T1000 (cell line): ENCODE results near the gene MS4A18.

ENCODE experiments used
- DNase-seq: peaks from one replicate; lab custom pipeline; 2025; ENCODE audit warnings: mixed read lengths; lab: John Stamatoyannopoulos, UW

Gene MS4A18

DNA sequence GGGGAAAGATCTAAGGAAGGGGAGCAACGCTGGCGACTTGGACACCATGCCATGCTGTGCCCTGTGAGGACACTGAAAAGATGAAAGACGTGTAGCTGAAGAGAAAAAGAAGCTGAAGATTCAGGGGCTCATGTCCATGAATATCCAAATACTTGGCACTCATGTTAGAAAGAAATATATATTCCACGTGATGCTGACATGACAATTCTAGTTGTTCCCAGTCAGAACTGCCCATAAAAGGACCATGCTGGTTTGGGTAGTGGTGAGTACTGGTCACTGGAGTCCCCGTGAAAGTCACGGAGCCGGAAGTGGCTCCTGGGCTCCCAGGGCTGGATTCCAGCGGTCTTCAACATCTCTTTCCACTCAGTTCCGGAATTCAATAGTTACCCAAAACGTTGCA, 42.0 kb downstream of the MS4A18 start:
- DNase-seq, result no peak

DNA sequence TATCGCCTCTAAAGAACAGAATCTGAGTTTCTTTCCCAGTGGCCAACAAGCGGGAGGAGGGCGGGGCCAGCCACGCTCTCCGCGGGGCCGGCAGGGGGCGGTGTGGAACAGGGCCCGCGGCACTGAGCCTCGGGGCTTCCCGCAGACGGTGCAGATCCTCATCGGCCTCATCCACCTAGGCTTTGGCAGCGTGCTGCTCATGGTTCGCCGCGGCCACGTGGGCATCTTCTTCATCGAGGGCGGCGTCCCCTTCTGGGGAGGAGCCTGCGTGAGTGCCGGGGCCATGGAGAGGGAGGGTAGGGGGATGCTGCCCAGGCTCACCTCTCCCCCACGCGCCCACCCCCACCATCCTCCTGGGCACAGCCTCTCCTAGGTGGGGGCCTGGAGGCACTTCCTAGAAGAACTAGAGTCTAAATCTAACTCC, 42.9 kb downstream of the MS4A18 start:
- no peak for DNase-seq

DNA sequence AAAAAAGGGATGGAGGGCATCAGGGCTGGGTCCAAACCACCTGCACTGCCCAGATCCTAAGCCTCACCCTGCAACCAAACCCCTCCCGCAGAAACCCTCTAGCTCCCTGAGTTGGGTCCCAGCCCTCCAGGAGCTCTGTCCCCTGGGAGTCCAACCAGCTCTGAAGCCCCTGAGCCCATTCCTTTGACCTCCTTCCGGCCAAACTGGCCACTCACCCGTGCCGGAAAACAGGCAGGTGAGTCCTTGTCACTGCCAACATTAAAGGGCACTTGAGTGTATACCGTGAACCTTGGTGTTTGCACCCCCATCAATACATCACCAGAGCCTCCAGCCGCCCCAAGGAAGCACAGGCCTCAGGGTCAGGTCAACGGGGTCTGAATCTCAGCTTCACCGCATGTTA, 43.7 kb downstream of the MS4A18 start:
- DNase-seq, result no peak

DNA sequence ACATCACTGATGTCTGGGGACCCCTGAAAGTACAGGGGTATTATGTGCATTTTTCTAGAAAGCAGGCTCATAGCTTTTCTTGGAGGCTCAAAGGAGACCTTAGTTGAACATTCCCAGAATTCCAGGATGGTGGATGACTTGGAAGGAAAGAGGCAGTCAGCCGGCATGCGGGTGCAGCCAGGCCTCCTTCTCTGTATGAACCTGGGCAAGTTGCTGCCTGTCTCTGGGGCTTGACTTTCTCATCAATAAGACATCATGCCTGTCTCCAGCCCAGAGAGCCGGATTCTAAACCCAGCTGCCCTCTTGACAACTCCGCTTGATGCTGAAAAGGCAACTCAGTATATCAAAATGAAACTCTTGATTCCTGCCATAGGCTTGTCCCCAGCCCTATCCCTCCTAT, 44.8 kb downstream of the MS4A18 start:
- no peak for DNase-seq

DNA sequence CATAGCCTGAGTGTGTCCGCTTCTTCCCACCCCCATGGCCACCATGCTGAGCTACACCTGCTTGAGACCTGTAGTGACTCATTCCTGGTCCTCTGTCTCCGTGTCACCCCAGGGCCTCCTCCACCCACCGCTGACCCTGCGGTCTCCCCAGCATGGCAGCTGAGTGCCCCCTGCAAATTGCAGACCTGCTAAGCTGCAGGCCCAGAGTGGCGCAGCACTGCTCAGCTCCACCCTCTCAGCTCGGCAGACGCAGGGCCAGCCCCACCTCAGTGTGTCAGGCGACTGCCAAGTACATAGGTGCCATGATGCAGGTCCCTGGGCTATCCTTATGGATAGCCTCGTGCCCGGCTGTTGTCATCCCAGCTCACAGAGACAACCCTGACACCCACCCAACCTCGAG, 45.3 kb downstream of the MS4A18 start:
- no peak for DNase-seq

DNA sequence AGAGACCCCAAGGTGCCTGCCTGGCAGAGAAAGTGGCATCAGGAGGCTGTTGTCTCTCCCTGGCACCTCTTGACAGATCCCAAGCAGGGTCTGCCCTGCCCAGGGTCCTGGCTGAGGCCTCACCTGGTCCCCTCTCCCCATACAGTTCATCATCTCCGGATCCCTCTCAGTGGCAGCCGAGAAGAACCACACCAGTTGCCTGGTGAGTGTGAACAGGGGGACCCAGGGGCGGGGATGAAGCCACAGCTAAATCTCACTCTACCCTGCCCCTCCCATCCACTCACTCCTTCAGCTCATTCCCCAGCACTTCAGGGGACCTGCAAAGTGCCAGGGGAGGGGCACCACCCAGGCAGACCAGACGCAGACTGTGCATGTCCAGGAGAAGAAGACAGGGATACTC, 46.6 kb downstream of the MS4A18 start:
- no peak for DNase-seq

DNA sequence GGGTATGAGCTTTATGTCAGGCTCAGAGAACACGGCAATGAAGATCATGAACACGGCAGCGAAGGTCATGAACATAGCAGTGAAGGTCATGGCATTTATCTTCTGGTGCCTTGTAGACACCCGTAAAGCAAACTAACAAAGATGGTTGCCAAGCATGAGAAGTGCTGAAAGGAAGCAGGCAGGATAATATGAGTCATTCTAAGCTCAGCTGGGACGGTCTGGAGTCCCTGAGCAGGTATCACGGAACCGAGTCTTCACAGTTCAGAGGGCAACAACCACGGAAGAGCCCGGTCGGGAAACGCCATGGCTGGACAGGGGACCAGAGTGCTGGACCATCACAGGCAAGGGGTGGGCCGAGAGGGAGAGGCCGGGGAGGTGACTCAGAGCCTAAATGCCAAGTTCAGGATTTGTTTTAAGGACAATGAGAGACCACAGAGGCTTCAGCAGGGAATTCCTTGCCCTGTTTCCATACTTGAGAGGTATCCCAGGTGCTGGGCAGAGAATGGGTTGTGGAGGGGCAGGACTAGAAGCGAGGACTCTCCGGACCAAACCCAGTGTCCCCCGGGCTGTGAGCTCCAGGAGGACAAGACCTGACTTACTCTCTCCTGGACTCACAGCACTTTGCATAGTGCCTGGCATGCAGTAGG, 47.5 kb downstream of the MS4A18 start:
- DNase-seq, result no peak

DNA sequence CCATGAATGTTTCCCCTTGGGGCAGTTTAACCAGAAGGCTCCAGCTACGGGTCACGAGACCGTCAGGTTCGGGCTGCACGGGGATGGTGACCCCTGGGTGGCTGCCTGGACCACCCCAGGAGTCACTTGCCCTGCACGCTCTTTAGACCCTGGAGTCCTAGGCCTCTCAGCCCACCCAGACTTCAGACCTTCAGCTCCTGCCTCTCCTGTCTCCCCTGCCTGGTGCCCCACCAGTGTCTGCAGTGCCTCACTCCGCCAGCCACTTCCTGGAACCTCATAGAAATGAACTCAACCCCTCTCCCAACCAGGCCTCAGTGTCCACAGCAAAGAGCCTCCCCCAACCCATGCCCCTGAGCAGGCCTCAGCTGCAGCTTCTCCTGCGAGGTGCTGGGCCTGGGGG, 48.1 kb downstream of the MS4A18 start:
- no peak for DNase-seq

DNA sequence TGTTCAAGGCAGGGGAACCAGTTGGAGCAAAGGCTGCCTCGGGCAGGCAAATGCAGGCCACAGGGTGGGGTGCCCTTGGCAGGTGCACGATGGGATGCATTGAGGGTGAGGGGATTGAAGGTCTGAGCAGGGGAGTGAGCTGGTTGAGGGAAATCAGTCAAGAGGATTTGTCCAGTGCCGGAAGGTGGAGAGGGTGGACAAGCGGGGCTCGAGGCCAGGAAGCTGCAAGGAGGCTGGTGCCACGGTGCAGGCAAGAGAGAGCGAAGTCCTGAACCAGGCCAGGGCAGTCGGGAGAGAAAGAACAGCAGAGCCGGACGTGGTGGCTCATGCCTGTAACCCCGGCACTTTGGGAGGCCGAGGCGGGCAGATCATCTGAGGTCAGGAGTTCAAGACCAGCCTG, 50.2 kb downstream of the MS4A18 start:
- DNase-seq, result no peak

DNA sequence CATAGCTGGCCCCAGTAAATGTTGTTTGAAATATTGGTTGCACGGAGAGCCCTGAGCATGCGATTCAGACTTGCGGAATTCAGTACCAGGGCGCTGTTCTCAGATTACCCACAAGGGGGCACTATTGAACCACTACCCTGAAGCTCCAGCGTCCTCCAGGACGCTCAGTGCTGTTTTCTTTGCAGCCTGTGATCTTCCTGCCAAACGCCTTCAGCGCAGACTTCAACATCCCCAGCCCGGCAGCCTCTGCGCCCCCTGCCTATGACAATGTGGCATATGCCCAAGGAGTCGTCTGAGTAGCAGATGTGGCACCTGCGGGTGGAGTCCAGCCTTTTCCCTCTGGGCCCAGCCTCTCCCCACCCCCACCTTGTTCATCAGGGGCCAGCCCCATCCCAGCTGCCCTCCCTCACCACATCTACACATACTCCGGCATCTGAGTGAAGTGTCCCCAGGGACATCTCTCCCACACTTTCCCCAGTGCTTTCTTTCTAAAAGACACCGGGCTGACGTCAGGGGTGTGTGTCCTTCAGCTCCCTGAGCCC, 51.0 kb downstream of the MS4A18 start:
- peak; percentile 62 for DNase-seq

DNA sequence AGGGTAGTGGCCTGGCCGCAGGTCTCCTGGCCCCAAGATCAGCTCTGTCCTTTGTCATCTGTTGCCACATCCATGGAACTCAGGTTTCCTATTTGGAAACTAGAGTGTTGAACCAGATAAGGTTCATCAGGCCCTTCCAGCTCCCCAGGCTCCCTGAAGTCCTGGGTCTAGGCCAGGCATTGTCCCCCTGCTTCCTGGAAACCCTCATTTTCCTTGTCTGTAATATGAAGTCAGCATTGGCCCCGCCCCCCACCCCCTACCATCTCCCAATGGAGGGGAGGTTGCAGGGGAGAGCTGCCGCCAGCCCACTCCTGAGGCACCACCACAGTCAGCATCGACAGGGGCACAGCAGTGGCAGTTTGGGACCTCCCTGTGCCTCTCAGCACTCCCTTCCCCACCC, 51.6 kb downstream of the MS4A18 start:
- DNase-seq, result no peak

DNA sequence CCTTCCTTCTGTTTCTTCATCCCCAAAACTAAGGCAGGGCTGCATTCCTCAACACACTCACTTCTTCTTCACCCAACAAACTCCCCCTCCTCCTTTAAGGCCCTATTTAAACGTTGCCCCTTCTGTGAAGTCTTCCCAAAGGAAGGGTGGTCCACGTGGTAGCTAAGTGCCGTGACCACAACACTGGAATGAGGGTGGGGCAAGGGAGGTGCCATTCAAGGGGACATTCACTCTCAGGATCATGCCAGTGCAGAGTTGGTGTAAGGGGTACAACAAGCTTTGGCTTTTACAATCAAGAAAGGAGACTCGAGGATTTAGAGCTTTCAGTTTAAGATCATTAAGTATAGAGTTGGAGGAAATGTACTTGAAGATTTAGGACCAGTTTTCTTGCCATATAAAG, 52.6 kb downstream of the MS4A18 start:
- no peak for DNase-seq

DNA sequence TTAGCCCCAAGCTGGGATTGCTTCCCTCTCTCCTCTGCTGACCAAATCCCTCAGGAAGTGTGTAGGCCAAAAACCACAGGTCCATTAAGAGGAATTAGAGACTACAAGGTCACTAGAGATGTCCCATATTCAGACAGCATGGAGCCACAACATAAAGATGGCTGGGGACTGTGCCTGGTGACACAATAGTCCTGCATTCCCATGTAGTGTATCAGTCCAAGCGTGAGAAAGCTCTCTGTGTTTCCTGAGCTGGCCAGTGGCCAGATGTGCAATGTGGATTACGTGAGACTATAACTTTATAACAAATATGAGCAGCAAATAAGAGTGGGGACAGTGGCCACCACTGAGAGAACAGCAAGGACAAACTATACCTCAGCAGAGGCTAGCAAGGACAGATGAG, 53.1 kb downstream of the MS4A18 start:
- DNase-seq, result peak; percentile 5

DNA sequence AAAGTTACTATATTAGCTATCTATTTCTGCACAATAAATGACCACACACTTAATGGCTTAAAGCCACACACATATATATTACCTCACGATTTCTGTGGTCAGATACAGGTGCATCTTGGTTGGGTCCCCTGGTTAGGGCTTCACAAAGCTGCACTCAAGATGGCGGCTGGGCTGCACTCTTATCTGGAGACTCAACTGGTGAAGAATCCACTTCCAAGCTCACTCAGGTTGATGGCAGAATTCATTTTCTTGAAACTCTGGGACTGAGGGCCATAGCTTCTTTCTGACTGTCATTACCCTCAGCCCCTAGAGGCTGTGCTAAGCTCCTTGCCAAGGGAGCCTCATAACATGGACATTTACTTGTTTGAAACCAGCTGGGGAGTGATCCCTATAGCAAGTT, 55.5 kb downstream of the MS4A18 start:
- no peak for DNase-seq

DNA sequence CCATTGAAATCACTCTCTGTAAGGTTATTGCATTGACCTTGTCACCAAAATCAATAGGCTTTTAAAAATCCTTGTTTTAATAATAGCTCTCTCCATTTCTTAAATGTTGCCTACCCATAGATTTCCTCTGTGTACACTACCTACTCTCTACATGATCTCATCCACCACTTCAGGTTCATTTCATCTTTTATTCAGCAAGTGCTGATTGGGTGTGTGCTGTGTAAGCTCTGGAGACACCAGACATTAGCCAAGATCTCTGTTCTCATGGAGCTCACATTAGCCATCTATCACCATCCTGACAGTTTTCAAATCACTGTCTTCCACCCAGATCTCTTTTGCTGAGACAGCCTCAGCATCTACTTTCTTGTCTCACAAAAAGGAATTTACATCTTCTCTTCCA, 56.3 kb downstream of the MS4A18 start:
- DNase-seq, result no peak

DNA sequence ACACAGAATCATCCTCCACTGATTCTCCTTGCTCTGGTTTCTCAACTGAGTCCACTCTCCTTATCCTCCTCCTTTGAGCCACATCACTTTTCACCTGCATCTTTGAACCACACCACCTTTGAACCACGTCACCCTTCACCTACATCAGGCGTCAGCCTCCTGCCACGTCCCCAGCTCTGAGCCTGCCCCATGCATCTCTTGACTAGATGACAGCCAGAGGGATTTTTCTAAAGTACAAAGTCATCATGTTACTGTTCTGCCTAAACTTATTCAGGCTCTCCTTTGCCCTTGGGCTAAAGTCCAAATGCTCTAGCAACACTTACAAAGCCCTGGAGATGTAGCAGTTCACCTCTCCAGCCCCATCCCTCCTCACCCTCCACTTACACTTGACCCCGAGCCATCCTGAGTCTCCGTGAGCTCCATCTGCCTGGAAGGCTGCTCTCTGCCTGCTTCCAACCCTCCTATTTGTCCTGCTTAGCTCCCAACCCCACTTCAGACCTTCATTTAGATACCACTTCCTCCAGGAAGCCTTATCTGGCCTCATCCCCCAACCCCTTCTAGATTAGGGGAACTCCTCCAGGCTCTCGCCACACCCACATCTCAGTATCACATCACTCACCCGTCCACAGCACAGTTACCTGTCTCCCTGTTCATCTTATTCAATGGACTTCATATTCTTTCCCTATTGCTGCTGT, 56.9 kb downstream of the MS4A18 start:
- no peak for DNase-seq

DNA sequence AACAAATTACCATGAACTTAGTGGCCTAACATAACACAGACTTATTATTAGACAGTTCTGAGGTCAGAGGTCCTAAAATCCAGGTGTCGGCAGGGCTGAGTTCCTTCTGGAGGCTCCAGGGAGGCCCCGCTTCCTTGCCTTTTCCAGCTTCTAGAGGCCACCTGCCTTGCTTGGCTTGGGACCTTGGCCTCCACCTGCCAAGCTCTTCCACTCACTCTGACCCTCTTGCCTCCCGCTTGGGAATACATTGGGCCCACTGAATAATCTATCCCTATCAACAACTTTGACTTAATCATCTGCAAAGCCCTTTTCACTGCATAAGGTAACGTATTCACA, 57.4 kb downstream of the MS4A18 start:
- no peak for DNase-seq

DNA sequence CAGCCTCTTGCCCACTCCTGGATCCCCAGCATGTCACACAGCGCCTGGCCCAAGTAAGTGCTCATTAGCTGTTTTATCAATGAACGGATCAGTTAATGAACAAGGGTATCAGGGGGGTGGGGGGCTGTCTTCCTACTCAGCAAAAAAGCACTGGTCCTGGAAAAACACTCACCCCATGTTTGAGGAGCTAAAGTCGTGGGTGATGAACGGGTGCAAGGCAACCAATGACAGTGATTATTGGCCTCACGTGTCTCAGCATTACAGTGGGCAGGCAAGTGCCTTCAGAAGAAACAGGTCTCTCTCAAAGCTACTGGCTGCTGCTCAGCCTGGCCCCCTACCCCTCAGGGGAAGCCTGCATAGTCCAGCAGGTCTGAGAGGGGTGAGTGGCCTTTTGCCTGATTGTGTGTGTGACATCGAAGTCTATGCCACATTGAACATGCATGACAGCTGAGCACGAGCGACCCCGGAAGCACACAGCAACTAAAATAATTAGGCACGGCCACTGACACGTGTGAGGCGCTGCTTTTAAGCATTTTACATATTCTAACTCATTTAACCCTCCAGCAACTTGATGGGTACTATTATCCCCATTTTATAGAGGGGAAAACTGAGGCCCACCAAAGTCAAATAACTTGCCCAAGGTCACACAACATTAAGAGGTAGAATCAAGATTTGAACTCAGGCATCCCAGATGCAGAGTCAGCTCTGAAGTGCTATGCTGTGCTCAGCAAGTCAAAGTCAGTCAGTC, 58.0 kb downstream of the MS4A18 start:
- DNase-seq, result no peak

DNA sequence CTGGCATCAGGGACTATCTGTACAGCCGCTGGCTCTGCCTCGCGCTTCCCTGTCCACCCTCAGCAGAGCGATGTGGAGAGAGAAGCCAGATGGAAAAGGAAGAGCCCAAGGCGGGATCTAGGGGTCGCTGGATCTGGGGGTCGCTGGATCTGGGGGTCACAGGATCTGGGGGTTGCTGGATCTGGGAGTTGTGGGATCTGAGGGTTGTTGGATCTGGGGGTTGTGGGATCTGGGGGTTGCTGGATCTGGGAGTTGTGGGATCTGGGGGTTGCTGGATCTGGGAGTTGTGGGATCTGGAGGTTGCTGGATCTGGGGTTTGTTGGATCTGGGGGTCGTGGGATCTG, 58.6 kb downstream of the MS4A18 start:
- DNase-seq, result no peak

DNA sequence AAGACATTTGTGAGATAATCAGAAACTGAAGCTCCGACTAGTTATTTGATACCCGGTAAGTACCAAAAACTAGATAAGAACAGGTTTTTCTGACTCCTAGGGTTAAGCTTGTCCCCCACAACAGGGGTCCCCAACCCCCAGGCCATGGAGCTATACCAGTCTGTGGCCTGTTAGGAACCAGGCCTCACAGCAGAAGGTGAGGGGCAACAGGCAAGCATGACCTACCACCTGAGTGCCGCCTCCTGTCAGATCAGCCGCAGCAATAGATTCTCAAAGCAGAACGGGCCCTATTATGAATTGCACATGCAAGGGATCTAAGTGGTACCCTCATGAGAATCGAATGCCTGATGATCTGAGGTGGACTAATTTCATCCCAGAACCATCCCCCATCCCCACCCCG, 59.4 kb downstream of the MS4A18 start:
- no peak for DNase-seq

DNA sequence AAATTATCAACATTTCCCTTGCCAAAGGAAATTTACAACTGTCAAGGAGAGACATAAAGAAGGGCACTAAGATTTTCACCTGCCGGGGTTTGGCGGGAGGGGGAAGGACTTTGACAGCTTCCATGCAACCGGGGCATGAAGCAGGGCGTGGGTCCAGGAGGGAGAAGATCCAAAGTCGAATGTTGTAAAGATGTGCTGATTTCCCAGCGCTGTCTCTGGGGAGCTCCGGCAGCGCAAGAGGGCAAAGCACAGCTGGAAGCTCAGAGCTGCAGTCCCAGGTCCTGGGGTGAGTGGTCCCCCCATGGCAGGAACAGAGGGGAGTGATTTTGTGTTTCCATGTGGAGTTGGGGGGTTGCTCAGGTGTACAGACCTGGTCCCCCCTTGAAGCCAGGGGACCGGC, 60.6 kb downstream of the MS4A18 start, which contains the start of gene MS4A10:
Gene MS4A10, plus strand, starts transcription at position 198 of the 400 bp plus-strand sequence. CDS start 5,003 bp downstream, outside the sequence.
- no peak for DNase-seq

DNA sequence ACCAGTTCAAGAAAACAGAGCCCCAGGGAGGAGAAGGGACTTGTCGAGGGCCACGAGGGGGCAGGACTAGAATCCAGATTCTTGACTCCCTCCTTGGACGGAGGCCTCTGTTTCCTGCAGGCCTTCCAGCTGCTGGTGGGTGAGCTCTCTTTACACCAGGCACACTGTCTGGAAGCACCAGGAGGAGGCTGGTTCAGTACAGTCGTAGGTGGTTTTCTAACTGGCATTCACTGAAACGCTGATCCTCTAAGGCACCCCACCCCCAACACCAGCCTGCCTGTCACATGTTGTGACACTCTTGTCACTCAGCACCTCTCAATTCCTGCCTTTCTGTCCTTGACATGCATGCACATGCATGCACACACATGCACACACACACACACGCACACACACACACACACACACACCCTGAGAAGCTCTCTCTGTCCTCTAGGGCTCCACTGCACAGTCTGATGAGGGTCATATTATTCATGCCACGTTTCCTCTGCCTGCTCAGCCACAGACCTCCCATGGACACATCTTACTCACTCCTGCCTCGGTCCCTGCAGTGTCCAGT, 61.4 kb downstream of the MS4A18 start:
- DNase-seq, result no peak
